Measurements from ENCODE around the gene BCAS1.
A peak's percentile ranks its signal among the peaks of the same experiment; 100 is the strongest.
"Not testable (repeated sequence)": the region's sequence is repeated elsewhere in the genome, so short reads cannot be mapped to it uniquely, and the experiment has no call there.

BCAS1 gene

GRCh38 chr20:53986037-53986650 lies 84.2 kb downstream of the BCAS1 start:
- no peak for DNase-seq (ENCODE audit: low spot score)

- DNase-seq (ENCODE audit: low spot score): no peak
Observed at GRCh38 chr20:53985150-53985518, 85.3 kb downstream of the BCAS1 start.

- no peak for DNase-seq (ENCODE audit: low spot score)
Observed at GRCh38 chr20:53984356-53985149, 85.8 kb downstream of the BCAS1 start.

DNA sequence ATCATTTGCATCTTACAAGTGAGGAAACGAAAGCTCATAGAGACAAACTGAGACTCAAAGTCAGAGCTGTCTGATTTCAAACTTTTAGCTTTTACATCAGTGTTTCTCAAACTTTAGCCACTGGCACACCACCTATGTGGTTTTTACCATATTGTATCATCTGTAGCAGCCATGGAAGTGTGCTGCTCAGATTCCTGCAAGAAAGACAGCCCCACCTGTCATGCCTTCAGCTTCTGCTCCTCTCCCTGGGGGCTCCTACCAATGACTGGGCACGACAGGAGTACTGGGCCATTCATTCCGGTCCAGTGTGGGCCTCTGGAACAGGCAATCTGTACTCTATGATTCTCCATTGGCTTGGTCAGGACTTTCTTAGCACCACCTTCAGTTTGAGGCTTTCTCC lies 87.0 kb downstream of the BCAS1 start:
- no peak for DNase-seq (ENCODE audit: low spot score)

DNA sequence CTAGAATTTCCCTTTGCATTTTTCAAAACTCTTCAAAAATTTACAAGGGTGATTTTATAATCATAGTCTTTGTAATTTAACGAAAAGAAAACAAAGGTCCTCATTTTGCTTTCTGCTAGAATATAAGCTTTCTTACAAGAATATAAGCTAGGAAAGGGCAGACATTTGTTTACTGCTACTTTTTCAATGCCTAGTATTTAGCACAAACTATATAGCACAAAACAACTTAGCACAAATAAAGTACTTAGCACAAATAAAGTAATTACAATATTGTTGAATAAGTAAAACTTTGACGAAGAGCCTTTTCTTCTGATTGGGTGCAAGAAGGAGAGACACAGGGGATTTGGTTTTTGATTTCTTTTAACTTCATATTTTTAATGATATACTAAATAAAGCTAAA lies 87.8 kb downstream of the BCAS1 start:
- DNase-seq (ENCODE audit: low spot score): no peak

GRCh38 chr20:53981752-53982437 lies 88.5 kb downstream of the BCAS1 start:
- DNase-seq (ENCODE audit: low spot score): no peak

DNA sequence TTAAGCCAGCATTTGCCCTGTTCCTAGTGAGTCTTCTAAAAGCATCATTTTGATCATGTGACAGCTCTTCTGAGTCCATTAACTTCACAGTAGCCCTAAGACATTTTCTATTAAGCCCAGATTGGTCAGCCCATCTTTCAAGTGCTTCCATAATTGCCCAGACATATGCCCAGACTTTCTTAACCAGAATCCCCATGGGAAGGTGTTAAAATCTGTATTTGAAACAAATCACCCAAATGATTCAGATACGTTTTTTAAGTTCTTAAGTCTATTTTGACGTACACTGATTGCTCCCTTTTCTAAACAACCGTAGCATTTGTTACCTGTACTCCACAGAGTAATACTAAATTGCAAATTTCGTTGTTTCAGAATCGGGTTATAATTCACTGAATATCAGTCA lies 89.3 kb downstream of the BCAS1 start:
- DNase-seq (ENCODE audit: low spot score): no peak

- no peak for DNase-seq (ENCODE audit: low spot score)
Observed at GRCh38 chr20:53980031-53980465, 90.3 kb downstream of the BCAS1 start.

DNA sequence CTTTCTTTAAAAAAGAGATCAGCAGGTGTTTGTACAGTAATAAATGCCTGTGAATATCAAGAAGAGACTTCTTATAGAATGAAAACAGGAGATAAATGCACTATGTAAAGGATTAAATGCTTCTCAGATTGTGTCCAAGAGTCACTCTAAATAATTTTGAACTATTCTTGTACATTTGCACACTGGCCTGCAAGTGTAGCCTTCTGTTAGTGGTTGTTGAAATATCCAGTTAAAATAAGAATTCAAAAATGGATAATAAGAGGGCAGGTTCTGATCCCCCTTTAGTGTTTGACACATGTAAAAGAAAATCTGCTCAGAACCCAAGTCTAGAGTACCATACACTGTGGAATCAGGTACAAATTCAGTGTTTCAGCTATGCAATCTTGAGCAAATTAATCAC lies 91.9 kb downstream of the BCAS1 start:
- no peak for DNase-seq (ENCODE audit: low spot score)

- DNase-seq (ENCODE audit: low spot score): no peak
Observed at GRCh38 chr20:53977391-53977790, 93.0 kb downstream of the BCAS1 start.

DNA sequence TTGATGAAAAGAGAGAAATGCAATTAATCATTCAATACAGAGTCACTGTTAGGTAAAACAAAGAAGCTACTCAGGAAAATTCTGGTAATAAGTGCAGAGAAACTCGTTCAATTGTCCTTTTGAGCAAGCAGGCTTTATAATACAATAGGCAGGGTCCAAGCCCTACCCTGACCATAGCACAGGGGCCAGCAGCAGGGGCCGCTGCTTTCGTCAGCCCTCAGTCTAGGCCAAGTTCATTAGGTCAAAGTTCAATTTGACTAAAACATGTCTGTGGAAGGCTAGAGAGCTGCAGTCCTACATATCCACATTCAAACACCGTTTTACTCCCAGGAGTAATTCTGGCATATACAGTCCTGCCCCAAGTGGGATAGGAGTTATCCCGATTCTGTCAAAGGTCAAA lies 94.6 kb downstream of the BCAS1 start:
- peak; percentile 67 for DNase-seq (ENCODE audit: low spot score)

GRCh38 chr20:53974785-53975555 lies 95.4 kb downstream of the BCAS1 start:
- DNase-seq (ENCODE audit: low spot score): no peak

DNA sequence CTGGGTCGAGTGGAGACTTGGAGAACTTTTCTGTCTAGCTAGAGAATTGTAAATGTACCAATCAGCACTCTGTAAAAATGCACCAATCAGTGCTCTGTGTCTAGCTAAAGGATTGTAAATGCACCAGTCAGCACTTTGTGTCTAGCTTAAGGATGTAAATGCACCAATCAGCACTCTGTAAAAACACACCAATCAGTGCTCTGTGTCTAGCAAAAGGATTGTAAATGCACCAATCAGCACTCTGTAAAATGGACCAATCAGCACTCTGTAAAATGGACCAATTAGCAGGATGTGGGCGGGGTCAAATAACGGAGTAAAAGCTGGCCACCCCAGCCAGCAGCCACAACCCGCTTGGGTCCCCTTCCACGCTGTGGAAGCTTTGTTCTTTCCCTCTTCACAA lies 96.5 kb downstream of the BCAS1 start:
- not testable (repeated sequence) for DNase-seq (ENCODE audit: low spot score)

DNA sequence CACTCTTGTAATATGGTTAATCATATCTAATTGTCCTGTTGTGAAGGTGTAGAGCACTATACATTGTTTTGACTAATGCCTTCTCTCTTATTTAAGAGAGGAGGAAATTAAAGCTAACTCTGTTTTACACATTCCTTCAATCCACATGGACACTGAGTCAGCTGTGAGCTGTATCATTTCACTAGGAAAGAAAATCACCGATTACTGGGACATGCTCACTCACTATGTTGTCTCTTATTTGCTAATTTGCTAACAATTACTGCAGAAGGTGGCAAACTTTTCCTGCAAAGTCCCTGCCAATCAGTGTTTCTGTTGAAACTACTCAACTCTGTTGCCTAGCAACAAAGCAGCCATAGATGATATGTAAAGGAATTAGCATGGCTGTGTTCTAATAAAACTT lies 98.2 kb downstream of the BCAS1 start:
- DNase-seq (ENCODE audit: low spot score): no peak

DNA sequence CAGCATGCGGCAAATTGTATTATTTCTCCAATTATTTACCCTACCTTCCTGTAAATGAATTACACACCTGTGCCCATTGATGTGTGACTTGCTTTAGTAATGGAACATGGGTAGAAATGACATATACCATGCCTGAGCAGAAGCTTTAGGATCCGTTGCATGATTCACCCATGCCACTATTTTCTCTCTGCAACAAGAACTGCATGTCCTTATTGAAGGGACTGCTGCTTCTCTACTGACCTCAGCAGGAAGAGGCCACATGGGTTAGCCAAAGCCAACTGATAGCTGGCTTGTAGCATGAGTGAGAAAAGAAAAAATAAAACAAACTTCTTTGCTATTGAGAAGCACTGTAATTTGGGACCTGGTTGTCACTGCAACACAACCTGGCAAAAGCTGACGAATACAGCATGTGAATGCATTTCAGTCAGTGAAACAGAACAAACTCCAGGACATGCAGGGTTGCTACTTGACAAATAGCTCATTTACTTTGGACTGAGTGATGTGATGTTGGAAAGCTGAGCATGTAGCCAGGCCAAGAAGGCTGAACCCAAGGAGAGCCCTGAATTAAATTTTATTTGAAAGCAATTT lies 99.2 kb downstream of the BCAS1 start:
- no peak for DNase-seq (ENCODE audit: low spot score)

GRCh38 chr20:53970232-53970631 lies 100.2 kb downstream of the BCAS1 start:
- DNase-seq (ENCODE audit: low spot score): no peak

- no peak for DNase-seq (ENCODE audit: low spot score)
Observed at GRCh38 chr20:53967527-53967926, 102.9 kb downstream of the BCAS1 start.

DNA sequence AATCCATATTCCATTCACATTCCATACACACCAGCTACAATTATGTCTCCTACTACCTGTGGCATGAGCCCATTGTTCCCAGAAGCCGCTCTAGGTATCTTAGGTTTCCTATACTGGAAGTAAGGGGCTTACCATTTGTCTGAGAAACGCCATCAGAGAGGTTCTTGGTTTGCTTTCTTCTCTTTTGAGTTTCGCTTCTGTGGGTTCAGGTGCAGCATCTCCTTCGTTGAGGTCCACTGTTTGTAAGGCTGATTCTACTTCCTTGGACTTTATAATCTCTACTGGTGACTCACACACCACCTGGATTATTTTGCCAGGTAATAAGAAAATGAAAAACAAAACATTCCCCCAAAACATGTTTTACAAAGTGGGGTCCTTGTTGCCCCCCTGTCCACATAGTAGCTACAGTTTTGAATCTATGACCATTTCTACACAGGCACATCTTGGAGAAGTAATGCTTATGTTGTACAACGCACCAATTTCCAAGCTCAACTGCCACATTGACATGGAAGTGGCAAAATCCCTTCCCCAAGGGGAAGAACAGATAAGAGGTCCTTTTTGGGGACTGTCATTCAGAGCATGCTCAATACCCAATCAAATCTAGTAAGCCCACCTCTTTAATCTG lies 103.5 kb downstream of the BCAS1 start:
- no peak for DNase-seq (ENCODE audit: low spot score)

GRCh38 chr20:53964501-53965253 lies 105.7 kb downstream of the BCAS1 start:
- DNase-seq (ENCODE audit: low spot score): no peak

GRCh38 chr20:53964067-53964466 lies 106.3 kb downstream of the BCAS1 start:
- DNase-seq (ENCODE audit: low spot score): no peak

GRCh38 chr20:53963635-53964034 lies 106.8 kb downstream of the BCAS1 start:
- DNase-seq (ENCODE audit: low spot score): no peak
